ENCODE data around the gene PRR9.
"Not testable (repeated sequence)": the region's sequence is repeated elsewhere in the genome, so short reads cannot be mapped to it uniquely, and the experiment has no call there.

PRR9 gene

GRCh38 chr1:153217212-153217611 lies at the start of gene PRR9:
TSS of gene PRR9 (plus strand) at chr1:153217584. CDS start at chr1:153218145, 561 bp downstream.
- DNase-seq (no peak), ATAC-seq (no peak)

DNA sequence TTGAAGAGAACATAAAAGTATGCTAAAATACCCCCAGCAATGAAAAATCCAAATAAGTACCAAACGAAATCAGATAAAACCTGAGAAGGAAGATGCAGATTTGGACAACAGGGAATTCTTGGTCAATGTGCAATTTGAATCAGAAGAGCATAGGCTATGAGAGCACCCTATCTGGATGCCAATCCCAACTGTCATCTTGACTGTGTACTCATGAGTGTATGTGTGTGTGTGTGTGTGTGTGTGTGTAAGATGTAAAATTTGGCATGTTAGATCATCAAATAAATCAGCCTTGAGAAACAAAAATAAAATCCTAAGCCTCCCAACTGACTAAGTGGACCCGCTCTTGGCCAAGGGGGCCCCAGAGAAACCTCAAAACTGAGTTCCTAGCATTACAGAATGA lies 48.7 kb upstream of the PRR9 start:
- no peak for ATAC-seq
- H3K27me3 Mint-ChIP-seq = peaks cover 26% of the 10 kb centered on the region
- no peak overlapping the region for H3K4me3 Mint-ChIP-seq
- no peaks in the 10 kb centered on the region for H3K4me1 Mint-ChIP-seq
- H3K27ac Mint-ChIP-seq = no peak overlapping the region
- no peak for DNase-seq
- H3K9me3 Mint-ChIP-seq = no peaks in the 10 kb centered on the region

More at GRCh38 chr1:153217212-153217611, at the start of gene PRR9:
- no peaks in the 10 kb centered on the region for H3K9me3 Mint-ChIP-seq
- no peaks in the 10 kb centered on the region for H3K4me1 Mint-ChIP-seq
- H3K4me3 Mint-ChIP-seq = no peak within 1 kb of the TSS
- peaks cover 10% of the 10 kb centered on the region for H3K27me3 Mint-ChIP-seq
- H3K27ac Mint-ChIP-seq = no peak within 1 kb of the TSS

GRCh38 chr1:153174624-153175023 lies 42.8 kb upstream of the PRR9 start:
- no peak overlapping the region for H3K27ac Mint-ChIP-seq
- ATAC-seq = no peak
- peaks cover 8% of the 10 kb centered on the region for H3K27me3 Mint-ChIP-seq
- H3K4me1 Mint-ChIP-seq = no peaks in the 10 kb centered on the region
- no peaks in the 10 kb centered on the region for H3K9me3 Mint-ChIP-seq
- no peak for DNase-seq
- no peak overlapping the region for H3K4me3 Mint-ChIP-seq

- no peak for ATAC-seq
- H3K4me3 Mint-ChIP-seq = no peak overlapping the region
- DNase-seq = no peak
- no peaks in the 10 kb centered on the region for H3K9me3 Mint-ChIP-seq
- no peaks in the 10 kb centered on the region for H3K4me1 Mint-ChIP-seq
- no peaks in the 10 kb centered on the region for H3K27me3 Mint-ChIP-seq
- no peak overlapping the region for H3K27ac Mint-ChIP-seq
These were observed 38.5 kb upstream of the PRR9 start for GRCh38 chr1:153178922-153179321.

DNA sequence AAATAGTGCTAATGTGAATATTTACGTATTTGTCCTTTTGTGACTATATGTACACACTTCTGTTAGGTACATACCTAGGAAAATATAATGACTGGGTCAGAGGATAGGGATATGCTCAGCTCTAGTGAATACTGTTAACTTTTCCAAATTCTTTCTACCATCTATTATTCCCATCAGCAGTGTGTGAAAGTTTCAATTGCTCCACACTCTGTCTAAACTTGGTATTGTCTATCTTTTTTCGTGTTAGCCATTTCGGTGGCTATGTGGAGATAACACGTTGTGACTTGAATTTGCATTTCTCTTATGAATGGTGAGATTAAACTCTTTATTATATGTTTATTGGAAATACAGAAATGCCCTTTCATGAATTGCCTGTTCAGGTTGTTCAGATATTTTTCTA lies 36.8 kb upstream of the PRR9 start:
- H3K4me1 Mint-ChIP-seq = no peaks in the 10 kb centered on the region
- ATAC-seq = no peak
- peaks cover 3 to 5% of the 10 kb centered on the region in 2 donors for H3K9me3 Mint-ChIP-seq
- DNase-seq = no peak
- H3K27me3 Mint-ChIP-seq = peaks cover 5% of the 10 kb centered on the region
- H3K4me3 Mint-ChIP-seq = no peak overlapping the region
- no peak overlapping the region for H3K27ac Mint-ChIP-seq

GRCh38 chr1:153188301-153188700 lies 29.1 kb upstream of the PRR9 start:
- ATAC-seq, DNase-seq, H3K4me1 Mint-ChIP-seq, H3K27ac Mint-ChIP-seq, H3K4me3 Mint-ChIP-seq: not testable (repeated sequence)
- Mint-ChIP-seq H3K27me3 (peaks cover 57% of the 10 kb centered on the region), H3K9me3 (peaks cover 10 to 16% of the 10 kb centered on the region in 2 donors)

DNA sequence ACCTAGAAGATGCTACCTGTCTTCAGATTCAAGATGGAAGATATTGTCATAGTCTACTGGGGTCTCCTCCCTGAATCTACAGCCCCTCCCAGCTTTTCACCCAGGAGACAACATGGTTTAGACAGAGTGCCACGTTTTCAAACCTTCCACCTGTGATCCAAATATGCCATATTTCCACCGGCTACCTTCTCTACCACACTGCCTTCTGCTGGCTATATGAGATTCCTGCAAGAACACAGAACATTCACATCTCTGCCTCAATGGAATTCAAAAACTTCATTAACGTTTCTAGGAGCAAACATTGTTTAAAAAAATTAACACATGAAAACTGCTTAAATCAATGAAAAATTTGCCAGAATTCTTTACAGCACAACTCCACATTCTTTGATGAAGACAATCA lies 27.0 kb upstream of the PRR9 start:
- Mint-ChIP-seq H3K27ac (no peak overlapping the region), H3K27me3 (peaks cover 74% of the 10 kb centered on the region)
- DNase-seq = no peak

GRCh38 chr1:153192697-153193096 lies 24.7 kb upstream of the PRR9 start:
- no peaks in the 10 kb centered on the region for H3K9me3 Mint-ChIP-seq
- no peak for DNase-seq
- H3K4me3 Mint-ChIP-seq = no peak overlapping the region
- no peak overlapping the region for H3K27ac Mint-ChIP-seq
- ATAC-seq = peak; percentile 35
- H3K4me1 Mint-ChIP-seq = no peaks in the 10 kb centered on the region
- H3K27me3 Mint-ChIP-seq = peaks cover 64% of the 10 kb centered on the region

More for the DNA sequence above, 27.0 kb upstream of the PRR9 start:
- Mint-ChIP-seq H3K4me1 (no peaks in the 10 kb centered on the region), H3K9me3 (peaks cover 9 to 13% of the 10 kb centered on the region in 2 donors), H3K4me3 (no peak overlapping the region)
- no peak for ATAC-seq

DNA sequence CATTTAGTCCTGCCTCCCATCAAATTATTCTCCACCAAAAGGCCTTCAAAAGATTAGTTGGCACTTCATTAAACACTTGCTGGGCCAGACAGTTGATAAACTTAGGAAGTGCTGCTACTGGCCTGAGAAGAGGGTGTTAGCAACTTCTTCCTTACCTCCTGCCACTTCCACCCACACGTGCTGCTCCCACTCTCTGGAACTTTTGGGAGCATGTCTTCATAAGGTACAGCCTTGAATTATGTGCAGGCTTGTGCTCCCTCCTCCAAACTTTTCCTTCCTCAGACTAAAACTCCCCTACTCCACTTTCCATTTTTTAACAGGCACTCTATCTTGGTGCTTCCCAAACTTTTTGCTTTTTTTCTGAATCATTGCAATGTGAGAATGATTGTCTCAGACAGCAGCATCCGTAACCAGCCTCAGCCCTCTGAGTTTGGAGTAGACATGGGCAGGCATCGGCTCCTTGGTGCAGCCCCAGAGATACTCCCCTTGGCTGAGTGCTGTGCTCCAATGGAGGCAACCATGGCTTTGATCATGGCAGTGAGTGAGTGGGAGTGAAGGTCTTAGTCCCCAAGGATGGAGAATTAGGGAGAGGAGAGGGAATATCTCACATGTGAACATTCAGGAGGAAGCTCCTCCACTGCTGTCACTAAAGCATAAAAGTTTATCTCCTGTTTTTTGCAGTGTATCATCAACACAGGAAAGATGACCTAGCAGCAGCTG lies 22.9 kb upstream of the PRR9 start:
- no peak for ATAC-seq
- no peak overlapping the region for H3K4me3 Mint-ChIP-seq
- no peak overlapping the region for H3K27ac Mint-ChIP-seq
- H3K4me1 Mint-ChIP-seq = no peaks in the 10 kb centered on the region
- H3K27me3 Mint-ChIP-seq = peaks cover 51% of the 10 kb centered on the region
- no peaks in the 10 kb centered on the region for H3K9me3 Mint-ChIP-seq
- DNase-seq = no peak

DNA sequence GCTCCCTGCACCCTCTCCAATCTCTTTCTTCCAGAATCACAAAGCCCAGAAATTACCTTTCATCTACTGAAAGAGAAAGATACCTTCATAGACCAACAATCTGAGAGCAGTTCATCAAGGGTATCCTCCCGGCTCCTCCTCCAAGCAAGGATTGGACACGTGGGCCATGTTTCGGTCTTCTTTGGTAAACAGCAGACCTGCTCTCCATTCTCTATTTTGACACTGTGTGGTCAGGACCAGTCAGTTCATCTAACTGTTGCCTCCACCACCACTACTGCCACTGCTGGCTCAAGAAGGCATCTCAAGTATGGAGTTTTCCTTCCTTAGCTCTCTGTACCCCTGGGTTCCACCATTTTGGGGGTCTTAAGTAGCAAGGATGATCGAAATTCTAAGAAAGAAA lies 22.2 kb upstream of the PRR9 start:
- Mint-ChIP-seq H3K4me3 (no peak overlapping the region), H3K9me3 (no peaks in the 10 kb centered on the region), H3K27me3 (peaks cover 44% of the 10 kb centered on the region), H3K27ac (no peak overlapping the region), H3K4me1 (no peaks in the 10 kb centered on the region)
- ATAC-seq (no peak), DNase-seq (no peak)

DNA sequence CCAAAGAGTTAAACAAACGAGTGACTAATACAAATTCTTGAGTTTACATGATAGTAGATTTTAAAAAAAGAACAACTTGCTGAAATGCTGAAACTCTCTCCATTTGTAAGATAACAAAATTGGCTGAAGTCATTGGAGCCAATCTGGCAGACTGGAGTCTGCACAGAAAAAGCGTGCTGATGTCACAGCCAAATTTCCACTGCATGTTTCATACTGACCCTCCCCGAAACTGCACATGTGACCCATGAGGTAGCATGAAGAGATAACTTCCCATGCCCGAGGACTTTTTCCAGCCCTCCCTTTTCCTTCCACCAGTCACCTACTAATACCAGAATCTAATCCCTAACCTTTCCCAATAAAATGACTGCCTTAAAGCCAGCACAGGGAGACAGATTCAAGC lies 15.4 kb upstream of the PRR9 start:
- Mint-ChIP-seq H3K9me3 (no peaks in the 10 kb centered on the region), H3K4me3 (no peak overlapping the region), H3K27ac (no peak overlapping the region), H3K4me1 (no peaks in the 10 kb centered on the region), H3K27me3 (peaks cover 33% of the 10 kb centered on the region)
- no peak for ATAC-seq
- no peak for DNase-seq

DNA sequence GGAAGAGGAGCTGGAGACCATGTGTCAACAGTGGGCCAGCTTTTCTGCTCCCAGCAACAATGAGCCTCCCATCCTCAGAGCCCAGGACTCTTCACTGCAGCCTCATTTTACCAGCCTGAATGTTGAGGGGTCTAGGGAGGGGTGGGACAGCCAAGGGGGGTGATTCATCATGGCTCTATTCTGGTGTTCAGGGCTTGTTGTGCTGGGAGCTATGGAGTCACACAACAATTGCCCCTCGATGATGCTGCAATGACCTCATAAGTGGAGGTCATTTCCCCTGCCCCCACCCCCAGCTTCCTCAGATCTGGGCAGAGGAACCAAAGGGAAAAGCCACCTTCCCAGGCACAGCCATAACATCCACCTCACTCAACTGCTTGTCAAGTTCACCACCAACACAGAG lies 14.3 kb upstream of the PRR9 start, which contains the start of gene LELP1:
LELP1 (plus strand) TSS at position 301 of the 400 bp plus-strand sequence. CDS start 1,278 bp downstream, outside the sequence.
- H3K4me1 Mint-ChIP-seq = no peaks in the 10 kb centered on the region
- H3K9me3 Mint-ChIP-seq = no peaks in the 10 kb centered on the region
- no peak within 1 kb of the TSS for H3K4me3 Mint-ChIP-seq
- peaks cover 38% of the 10 kb centered on the region for H3K27me3 Mint-ChIP-seq
- ATAC-seq = no peak
- no peak for DNase-seq
- H3K27ac Mint-ChIP-seq = no peak within 1 kb of the TSS

DNA sequence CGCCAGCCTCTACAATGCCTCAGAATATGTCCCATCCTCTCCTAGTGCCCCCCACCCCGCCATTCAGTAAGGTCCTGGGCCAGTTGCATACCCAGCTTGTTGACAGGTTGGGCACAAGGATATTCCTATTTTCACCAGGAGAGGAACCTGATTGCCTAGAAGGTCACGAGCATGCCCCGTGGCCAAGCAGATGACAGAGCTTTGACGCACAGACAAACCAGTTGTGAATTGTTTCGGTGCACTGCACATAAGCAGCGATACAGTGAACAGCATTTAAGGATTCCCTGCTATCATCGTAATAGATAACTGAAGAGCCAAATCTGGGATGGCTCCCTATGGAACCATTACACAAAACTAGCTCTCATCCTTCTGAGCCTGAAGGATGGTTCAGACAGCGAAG lies 10.8 kb upstream of the PRR9 start:
- Mint-ChIP-seq H3K9me3 (no peaks in the 10 kb centered on the region), H3K27ac (no peak overlapping the region), H3K27me3 (peaks cover 52% of the 10 kb centered on the region), H3K4me3 (no peak overlapping the region), H3K4me1 (no peaks in the 10 kb centered on the region)
- ATAC-seq (no peak), DNase-seq (no peak)

DNA sequence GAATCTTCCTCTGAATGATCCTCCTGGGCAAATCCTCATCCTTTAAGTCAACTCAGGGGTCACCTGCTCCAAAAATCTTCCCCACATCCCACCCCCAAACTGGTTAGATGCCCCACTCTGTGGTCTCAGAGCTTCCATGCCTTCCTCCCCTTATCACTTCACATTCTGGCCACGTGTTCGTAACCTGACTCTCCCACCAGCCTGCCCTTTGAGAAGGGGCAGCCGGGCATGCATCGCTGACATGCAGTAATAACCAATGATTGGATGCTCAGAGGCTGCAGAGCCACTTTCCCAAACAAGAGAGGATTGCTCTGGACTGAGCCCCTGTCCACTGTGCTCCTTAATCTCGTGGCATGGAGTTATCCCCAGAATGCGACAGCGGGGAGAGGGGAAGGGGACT lies 7.2 kb upstream of the PRR9 start:
- H3K4me1 Mint-ChIP-seq = no peaks in the 10 kb centered on the region

GRCh38 chr1:153212201-153212600 lies 5.2 kb upstream of the PRR9 start:
- H3K4me1 Mint-ChIP-seq = no peaks in the 10 kb centered on the region
- no peak for ATAC-seq

More for the DNA sequence above, 7.2 kb upstream of the PRR9 start:
- peaks cover 44% of the 10 kb centered on the region for H3K27me3 Mint-ChIP-seq
- H3K9me3 Mint-ChIP-seq = no peaks in the 10 kb centered on the region
- ATAC-seq = no peak
- no peak overlapping the region for H3K4me3 Mint-ChIP-seq
- no peak for DNase-seq
- peak overlapping the region in 1 of 2 donors; percentile 72 for H3K27ac Mint-ChIP-seq

DNA sequence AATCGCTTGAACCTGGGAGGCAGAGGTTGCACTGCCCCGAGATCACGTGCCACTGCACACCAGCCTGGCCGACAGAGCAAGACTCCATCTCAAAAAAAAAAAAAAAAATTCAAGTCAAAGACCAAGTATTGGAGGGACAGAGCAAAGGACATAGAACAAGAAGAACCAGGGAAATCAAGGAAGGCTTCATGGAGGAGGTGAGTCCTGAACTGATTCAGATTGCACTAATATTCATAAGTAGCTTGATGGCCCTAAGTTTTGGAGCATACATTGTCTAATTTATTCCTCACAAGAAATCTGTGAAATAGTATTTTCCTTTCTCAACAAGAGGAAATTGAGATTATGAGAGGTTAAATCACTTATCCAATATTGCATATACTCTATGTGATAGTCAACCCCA lies 3.9 kb upstream of the PRR9 start:
- Mint-ChIP-seq H3K4me1 (no peaks in the 10 kb centered on the region), H3K4me3 (no peak overlapping the region), H3K27me3 (peaks cover 26% of the 10 kb centered on the region), H3K9me3 (no peaks in the 10 kb centered on the region), H3K27ac (no peak overlapping the region)
- DNase-seq (no peak), ATAC-seq (no peak)

More at GRCh38 chr1:153212201-153212600, 5.2 kb upstream of the PRR9 start:
- Mint-ChIP-seq H3K27me3 (peaks cover 29% of the 10 kb centered on the region), H3K4me3 (no peak overlapping the region), H3K9me3 (no peaks in the 10 kb centered on the region), H3K27ac (no peak overlapping the region)
- DNase-seq = no peak

Measured in stimulated activated naive CD8-positive, alpha-beta T cell treated with anti-CD3 and anti-CD28 coated beads, Interleukin-15, amount 100 ng/mL, for 72 hours (primary cell).